ENCODE data around the gene IWS1. TPM values are rescaled to one million over a fixed set of nuclear protein-coding genes. Genes with fewer than 3 reads are reported as not detected.

The IWS1 gene
- total RNA-seq (2022; extraction: Qiagen RNA extraction; ENCODE audit: low read depth): 32.2 to 41.2 TPM (median 39.1 TPM) in 5 replicates

GRCh38 chr2:127526132-127527000 is at the start of gene IWS1:
IWS1 (minus strand) TSS chr2:127526489; CDS start chr2:127526208, 281 bp downstream.

GRCh38 chr2:127535422-127535901 is 9.2 kb upstream of the IWS1 start, which contains the start of gene MYO7B:
MYO7B (plus strand) TSS chr2:127535683; CDS start chr2:127559723, 24,040 bp downstream.

Other genes with a start within 250 kb of the IWS1 start
- gene ERCC3, start 232.3 kb downstream of the IWS1 start, total RNA-seq (2022; extraction: Qiagen RNA extraction; ENCODE audit: low read depth): 48.0 to 52.0 TPM (median 50.2 TPM) in 5 replicates
- 13.4 to 24.5 TPM (median 20.0 TPM) in 5 replicates for gene MAP3K2, start 138.5 kb downstream of the IWS1 start, total RNA-seq (2022; extraction: Qiagen RNA extraction; ENCODE audit: low read depth)
- 1.8 to 4.4 TPM (median 3.7 TPM) in 5 replicates for gene PROC, start 108.1 kb downstream of the IWS1 start, total RNA-seq (2022; extraction: Qiagen RNA extraction; ENCODE audit: low read depth)
- 0.12 to 0.32 TPM (median 0.21 TPM) in 5 replicates for gene MYO7B, start 9.2 kb upstream of the IWS1 start, total RNA-seq (2022; extraction: Qiagen RNA extraction; ENCODE audit: low read depth)
- 0.09 to 0.21 TPM (median 0.12 TPM) in 4 of 5 replicates, not detected in the other for gene GPR17, start 119.7 kb upstream of the IWS1 start, total RNA-seq (2022; extraction: Qiagen RNA extraction; ENCODE audit: low read depth)
- 4.0 to 8.1 TPM (median 5.2 TPM) in 5 replicates for gene LIMS2, start 149.0 kb upstream of the IWS1 start, total RNA-seq (2022; extraction: Qiagen RNA extraction; ENCODE audit: low read depth)
- gene SFT2D3, start 175.0 kb upstream of the IWS1 start, total RNA-seq (2022; extraction: Qiagen RNA extraction; ENCODE audit: low read depth): 4.1 to 6.2 TPM (median 5.7 TPM) in 5 replicates

Measured in A549 treated with CpdA at 1 μM for 4 hours (cell line).